Immature natural killer cell (primary cell): ENCODE results near the gene SPI1. TPM values are rescaled to one million over a fixed set of nuclear protein-coding genes. Genes with fewer than 3 reads are reported as not detected.

Experiments used
- DNase-seq, 3 donors: peaks; one replicate each; pipeline ENCODE4 v3.0.0; 2022; ENCODE audit warnings: mixed read lengths in 1 of 3
- H3K27ac Mint-ChIP-seq, 6 donors: one replicate each; pipeline ENCODE4 v1.8.0; 2020; ENCODE audit warnings: mixed read lengths in 6 of 6, mild to moderate bottlenecking in 5 of 6, inconsistent platforms in 4 of 6, moderate library complexity in 3 of 6
- H3K27me3 Mint-ChIP-seq, 3 donors: one replicate each; pipeline ENCODE4 v1.8.0; 2020 to 2021; ENCODE audit warnings: low read depth in 3 of 3, mild to moderate bottlenecking in 3 of 3, mixed read lengths in 3 of 3, moderate library complexity in 3 of 3, inconsistent platforms in 1 of 3
- H3K36me3 Mint-ChIP-seq, 3 donors: one replicate each; pipeline ENCODE4 v1.8.0; 2020; ENCODE audit warnings: mixed read lengths in 3 of 3, inconsistent platforms in 2 of 3, mild to moderate bottlenecking in 2 of 3
- H3K4me1 Mint-ChIP-seq, 2 donors: one replicate each; pipeline ENCODE4 v1.8.0; 2020; ENCODE audit warnings: inconsistent platforms in 2 of 2, mild to moderate bottlenecking in 2 of 2, mixed read lengths in 2 of 2, moderate library complexity in 1 of 2
- H3K4me3 Mint-ChIP-seq, 5 donors: one replicate each; pipeline ENCODE4 v1.8.0; 2020; ENCODE audit warnings: mild to moderate bottlenecking in 5 of 5, mixed read lengths in 5 of 5, inconsistent platforms in 3 of 5, moderate library complexity in 3 of 5
- H3K9me3 Mint-ChIP-seq, 6 donors: one replicate each; pipeline ENCODE4 v1.8.0; 2020; ENCODE audit warnings: mild to moderate bottlenecking in 6 of 6, mixed read lengths in 6 of 6, inconsistent platforms in 4 of 6, moderate library complexity in 3 of 6
- polyA plus RNA-seq, 3 donors: library from polyadenylated mRNA; unstranded; fragments of 300-500 nt; fragmentation: Illumina TruSeq; gene quantifications; one replicate each; pipeline ENCODE4 v1.2.3, GENCODE V29; 2021

The SPI1 gene
- polyA plus RNA-seq, 3 donors from 2014 or later, result 0.95 to 3.6 (median 2.3) TPM

DNA sequence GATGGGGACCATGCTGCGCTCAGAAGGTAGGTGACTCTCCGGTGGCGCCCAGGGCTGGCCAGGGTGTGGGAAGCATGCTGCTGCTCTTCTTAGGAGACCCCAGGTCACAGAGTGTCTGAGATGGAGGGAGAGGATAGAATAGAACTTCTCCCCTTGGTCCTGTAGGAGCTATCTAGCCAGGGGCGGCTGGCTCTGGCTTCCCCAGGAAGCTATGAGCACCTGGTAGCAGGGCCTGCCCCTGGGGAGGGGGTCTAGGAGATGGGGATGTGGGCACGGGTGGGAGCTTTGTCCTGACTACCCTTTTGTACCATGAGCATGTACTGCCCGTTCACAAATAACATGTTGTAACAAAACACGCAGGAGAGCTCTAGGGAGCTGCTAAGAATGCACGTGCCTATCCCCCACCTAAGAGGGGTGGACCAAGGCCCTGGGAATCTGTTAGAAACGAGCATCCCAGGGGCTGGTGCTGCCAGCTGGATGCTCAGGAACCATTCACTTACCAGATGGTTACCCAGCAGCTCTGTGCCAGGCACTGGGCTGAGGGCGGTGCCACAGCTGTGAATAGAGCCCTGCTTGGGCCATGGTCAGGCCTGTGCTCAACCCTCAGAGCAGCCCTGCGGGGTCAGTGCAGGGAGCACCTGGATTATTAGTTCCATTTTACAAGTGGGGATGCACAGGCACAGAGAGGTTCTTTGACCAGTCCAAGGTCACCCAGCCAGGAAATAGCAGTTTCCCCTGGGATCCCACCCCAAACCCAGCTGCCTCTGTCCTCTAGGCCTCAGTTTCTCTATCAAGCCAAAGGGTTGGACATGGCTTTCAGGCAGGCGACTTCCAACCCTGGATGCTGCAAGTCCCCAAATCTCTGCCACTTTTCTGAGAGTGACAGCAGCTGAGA, 32.3 kb upstream of the SPI1 start:
- Mint-ChIP-seq H3K36me3 (peaks cover 0 to 5% (median 5%) of the 10 kb centered on the region in 3 donors), H3K9me3 (no peaks in the 10 kb centered on the region), H3K4me1 (peaks cover 20% of the 10 kb centered on the region in 2 donors), H3K4me3 (peak overlapping the region in 2 of 5 donors; percentile 40 to 59), H3K27ac (peak overlapping the region in 2 of 6 donors; percentile 28 to 55), H3K27me3 (peaks cover 5 to 14% (median 12%) of the 10 kb centered on the region in 3 donors)
- no peak for DNase-seq

DNA sequence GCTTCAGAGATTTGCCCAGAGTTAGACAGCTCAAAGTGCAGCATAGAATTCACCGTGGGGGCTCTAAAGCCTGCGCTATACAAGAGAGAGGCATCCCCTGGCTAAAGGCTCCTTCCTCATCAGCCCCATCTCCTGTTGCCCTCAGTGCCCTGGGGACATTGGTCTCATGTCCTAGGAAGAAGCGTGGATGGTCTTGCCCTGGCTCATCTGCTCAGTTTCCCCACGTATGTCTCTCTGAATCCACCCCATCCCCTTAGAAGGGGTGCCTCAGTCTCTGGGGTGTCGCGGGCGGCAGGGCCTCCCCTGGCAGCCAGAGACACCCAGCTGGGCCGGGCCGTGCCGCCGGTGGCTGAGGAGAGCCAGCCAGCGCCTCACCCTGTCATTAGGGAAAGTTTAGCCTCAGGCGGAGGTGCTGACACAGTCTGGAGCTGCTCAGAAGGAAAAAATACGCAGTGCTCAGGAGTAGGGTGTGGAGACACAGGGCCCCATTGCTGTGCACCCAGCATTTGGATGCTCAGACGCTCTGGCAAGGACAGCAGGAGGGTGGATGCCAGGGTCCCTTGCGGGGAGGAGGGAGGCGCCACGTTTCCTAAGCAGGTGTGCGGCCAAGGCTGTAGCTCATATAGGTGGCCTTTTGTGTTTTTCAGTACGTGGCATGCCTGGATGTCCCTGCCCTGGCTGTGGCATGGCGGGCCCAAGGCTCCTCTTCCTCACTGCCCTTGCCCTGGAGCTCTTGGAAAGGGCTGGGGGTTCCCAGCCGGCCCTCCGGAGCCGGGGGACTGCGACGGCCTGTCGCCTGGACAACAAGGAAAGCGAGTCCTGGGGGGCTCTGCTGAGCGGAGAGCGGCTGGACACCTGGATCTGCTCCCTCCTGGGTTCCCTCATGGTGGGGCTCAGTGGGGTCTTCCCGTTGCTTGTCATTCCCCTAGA, 31.4 kb upstream of the SPI1 start:
- no peak for DNase-seq
- Mint-ChIP-seq H3K36me3 (peaks cover 0 to 5% (median 5%) of the 10 kb centered on the region in 3 donors), H3K4me1 (peaks cover 20% of the 10 kb centered on the region in 2 donors), H3K27me3 (peaks cover 5 to 14% (median 14%) of the 10 kb centered on the region in 3 donors), H3K27ac (peak overlapping the region; percentile 83 to 92 (median 90)), H3K4me3 (peak overlapping the region; percentile 85 to 92 (median 87)), H3K9me3 (no peaks in the 10 kb centered on the region)

DNA sequence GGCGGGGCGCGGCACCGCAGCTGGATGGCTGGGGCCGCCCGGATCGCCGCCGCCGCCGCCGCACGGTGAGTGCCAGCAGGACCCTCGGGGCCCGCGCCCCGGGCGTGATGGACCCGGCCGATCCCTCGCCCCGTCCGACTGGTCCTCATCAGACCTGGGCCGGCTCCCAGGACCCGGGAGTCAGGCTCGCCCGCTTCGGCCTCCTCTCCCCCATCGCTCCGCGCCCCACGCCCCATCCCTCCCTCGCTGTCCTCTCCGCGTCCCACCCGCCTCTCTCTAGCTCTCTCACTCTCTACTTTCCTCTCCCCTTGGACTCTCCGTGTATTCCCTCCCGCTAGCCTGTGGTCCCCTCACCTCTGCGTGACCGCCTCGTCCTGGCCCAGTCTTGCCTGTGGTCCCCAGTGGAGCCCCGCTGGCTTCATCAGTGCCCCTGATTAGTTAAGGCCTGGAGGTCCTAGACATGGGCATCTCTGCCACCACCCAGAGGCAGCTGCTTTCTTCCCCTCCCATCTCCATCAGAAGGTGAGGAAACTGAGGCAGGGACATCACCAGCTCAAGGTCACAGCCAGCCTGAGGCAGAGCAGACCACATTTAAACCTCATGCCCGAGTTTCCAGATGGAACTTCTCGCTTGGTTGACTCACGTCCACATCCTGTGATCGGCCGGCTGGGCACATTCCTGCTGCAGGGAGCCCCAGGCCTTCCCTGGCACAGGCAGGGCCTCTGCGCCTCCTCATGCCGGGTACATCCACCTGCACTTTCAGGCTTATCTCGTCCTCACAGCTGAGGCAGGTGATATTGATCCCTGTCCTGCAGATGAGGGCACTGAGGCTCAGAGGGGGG, 30.5 kb upstream of the SPI1 start:
- peak overlapping the region; percentile 83 to 92 (median 90) for H3K27ac Mint-ChIP-seq
- DNase-seq, result no peak
- H3K4me1 Mint-ChIP-seq, result peaks cover 20% of the 10 kb centered on the region in 2 donors
- peak overlapping the region; percentile 85 to 92 (median 87) for H3K4me3 Mint-ChIP-seq
- H3K27me3 Mint-ChIP-seq, result peaks cover 4 to 14% (median 14%) of the 10 kb centered on the region in 3 donors
- H3K9me3 Mint-ChIP-seq, result no peaks in the 10 kb centered on the region
- H3K36me3 Mint-ChIP-seq, result peaks cover 0 to 1% (median under 1%) of the 10 kb centered on the region in 3 donors

DNA sequence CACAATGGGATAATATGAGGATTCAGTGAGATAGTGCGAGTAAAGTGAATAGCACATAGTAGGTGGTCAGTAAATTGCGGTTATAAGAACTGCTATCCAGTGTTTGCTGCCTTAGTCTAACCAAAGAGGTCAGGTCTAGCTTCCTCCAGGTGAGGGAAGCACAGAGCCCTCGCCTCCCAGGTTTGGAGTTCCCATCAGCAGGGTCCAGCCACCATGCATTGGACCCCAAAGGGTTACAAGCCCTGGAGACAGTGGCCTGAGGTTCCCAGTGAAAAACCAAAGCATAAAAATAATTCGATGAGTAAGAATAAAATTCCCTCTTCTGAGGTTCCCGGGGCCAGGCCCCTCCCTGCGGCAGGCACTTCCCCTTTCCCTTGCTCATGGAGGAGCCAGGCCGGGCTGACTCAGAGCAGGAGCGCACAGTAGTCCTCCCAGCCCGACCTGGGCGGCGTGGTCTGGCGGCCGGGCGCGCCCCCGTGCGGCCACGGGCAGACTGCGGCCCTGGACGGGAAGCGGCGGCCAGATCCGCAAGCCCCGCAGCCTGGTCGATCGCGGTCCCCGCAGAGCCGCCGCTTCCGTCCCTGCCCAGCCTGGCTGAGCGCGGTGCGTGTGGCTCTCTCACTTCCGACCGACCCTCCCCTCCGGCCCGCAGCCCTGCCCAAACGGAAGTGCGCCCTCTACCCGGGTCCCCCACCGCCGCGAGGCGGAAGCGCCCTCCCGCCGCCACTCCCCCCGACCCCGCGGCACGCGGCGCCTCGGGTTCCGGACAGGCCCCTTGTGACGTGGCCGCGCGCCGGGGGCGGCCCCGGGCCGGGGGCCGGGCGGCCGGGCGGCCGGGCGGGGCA, 29.6 kb upstream of the SPI1 start, which contains the start of gene SLC39A13:
TSS of gene SLC39A13 (plus strand) at position 845 of the 845 bp plus-strand sequence. CDS start 1,505 bp downstream, outside the sequence.
- Mint-ChIP-seq H3K9me3 (no peaks in the 10 kb centered on the region), H3K4me3 (peak within 1 kb of the TSS; percentile 85 to 92 (median 87)), H3K4me1 (peaks cover 20% of the 10 kb centered on the region in 2 donors), H3K27ac (peak within 1 kb of the TSS; percentile 90 to 93 (median 92)), H3K27me3 (peaks cover 3 to 14% (median 14%) of the 10 kb centered on the region in 3 donors), H3K36me3 (no peaks in the 10 kb centered on the region)
- DNase-seq, result peak; percentile 96 to 97 (median 96)

DNA sequence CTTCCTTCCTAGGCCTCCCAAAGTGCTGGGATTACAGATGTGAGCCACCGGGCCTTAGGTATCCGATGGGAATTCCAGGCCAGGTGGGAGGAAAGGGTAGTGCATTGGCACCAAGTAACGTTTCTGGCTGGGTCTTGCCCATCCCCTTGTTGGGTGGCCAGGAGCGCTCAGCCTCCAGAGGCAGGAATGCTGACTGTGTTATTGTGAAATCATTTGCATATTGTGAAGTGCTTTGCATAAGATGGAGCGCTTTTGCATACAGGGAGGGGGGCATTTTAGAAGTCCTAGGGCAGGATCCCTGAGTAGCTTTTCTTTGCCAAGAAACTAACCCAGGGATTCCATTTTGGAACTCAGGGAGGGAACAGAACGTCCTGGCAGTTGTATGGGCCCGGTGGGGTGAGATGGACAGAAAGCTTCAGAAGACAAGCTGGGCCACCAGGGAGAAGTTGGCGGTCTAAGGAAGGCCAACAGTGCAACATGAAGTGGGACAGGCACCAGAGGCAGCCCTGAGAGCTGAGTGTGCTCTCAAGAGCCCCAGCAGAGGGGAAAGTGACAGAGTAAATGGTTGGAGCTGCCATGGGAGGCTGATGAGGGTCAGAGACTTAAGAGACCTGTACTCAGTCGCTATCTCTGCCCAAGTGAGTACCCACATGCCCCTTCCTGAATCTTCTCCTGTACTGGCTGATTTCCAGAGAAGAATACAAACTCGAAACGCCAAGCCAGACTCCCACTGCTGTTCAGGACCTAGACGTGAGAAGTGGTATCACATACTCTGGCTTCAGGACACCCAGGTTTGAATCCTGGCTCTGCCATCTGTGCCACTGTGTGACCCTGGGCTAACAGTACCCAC, 28.8 kb upstream of the SPI1 start:
- Mint-ChIP-seq H3K4me1 (peaks cover 20% of the 10 kb centered on the region in 2 donors), H3K36me3 (no peaks in the 10 kb centered on the region), H3K9me3 (no peaks in the 10 kb centered on the region), H3K4me3 (peak overlapping the region; percentile 83 to 89 (median 85)), H3K27me3 (peaks cover 3 to 14% (median 14%) of the 10 kb centered on the region in 3 donors), H3K27ac (peak overlapping the region; percentile 90 to 93 (median 92))
- DNase-seq, result no peak

DNA sequence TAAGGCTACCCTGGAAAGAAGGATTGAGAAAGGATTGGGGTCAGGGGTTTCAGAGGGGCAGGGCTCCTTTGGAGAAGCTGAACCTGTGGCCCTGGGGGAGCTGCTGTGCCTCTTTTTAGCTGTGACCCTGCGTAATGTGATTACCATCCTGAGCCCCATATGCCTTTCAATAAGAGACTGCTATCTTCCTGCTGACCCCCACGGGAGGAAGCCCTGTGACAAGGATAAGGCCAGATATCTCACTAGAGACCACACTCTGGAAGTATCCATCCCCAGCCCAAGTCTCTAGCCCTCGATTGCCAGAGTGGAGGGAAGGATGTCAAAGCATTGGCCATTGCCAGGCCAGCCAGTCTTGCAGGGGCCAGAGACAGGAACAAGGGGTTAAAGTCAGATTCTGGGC, 25.2 kb upstream of the SPI1 start:
- no peak for DNase-seq
- no peaks in the 10 kb centered on the region for H3K36me3 Mint-ChIP-seq
- peaks cover 29 to 30% of the 10 kb centered on the region in 2 donors for H3K4me1 Mint-ChIP-seq
- peak overlapping the region in 1 of 6 donors; percentile 61 for H3K27ac Mint-ChIP-seq
- H3K27me3 Mint-ChIP-seq, result peaks cover 3 to 11% (median 8%) of the 10 kb centered on the region in 3 donors
- no peak overlapping the region for H3K4me3 Mint-ChIP-seq
- no peaks in the 10 kb centered on the region for H3K9me3 Mint-ChIP-seq

DNA sequence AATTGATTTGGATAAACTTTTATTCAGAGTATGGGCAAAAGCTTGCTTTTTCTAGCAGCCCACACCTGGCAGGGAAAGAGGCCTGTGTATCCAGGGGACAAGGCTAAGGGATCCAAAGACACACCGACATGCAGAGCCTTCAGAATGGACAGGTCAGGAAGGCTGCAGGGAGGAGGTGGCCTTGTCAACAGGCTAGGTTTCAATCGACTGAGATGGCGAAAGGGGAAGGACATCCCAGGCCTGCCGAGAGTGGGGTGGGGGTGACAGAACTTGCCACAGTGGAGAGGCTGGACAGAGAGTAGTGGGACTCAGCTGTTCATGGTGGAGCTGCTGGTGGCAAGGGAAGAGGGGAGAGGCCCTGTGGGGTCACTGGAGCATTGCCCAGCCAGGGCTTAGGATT, 24.8 kb upstream of the SPI1 start:
- no peak overlapping the region for H3K4me3 Mint-ChIP-seq
- H3K27me3 Mint-ChIP-seq, result peaks cover under 1 to 8% (median 6%) of the 10 kb centered on the region in 3 donors
- H3K36me3 Mint-ChIP-seq, result no peaks in the 10 kb centered on the region
- peak overlapping the region in 2 of 6 donors; percentile 49 to 61 for H3K27ac Mint-ChIP-seq
- DNase-seq, result no peak
- H3K4me1 Mint-ChIP-seq, result peaks cover 29 to 32% of the 10 kb centered on the region in 2 donors
- H3K9me3 Mint-ChIP-seq, result no peaks in the 10 kb centered on the region

DNA sequence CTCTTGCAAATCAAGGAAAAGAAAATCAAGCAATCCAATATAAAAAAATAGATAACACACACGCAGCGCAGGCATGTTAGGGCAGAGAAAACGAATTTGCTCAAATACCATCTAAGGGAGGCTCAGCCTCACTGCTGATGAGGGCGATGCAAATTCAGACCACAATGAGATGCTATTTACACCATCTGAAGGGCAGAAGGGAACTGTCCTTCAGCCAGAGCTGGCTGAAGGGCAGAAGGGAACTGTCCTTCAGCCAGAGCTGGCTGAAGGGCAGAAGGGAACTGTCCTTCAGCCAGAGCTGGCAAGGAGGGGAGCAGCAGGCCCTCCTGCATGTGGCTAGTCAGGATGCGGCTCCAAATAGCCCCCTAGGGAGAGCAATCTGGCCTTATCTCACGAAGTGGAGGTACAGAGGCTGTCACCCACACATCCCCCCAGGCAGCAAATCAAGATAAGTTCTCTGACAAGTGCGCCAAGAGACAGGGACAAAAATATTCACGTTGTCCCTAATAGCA, 22.5 kb upstream of the SPI1 start:
- no peak for DNase-seq
- H3K9me3 Mint-ChIP-seq, result no peaks in the 10 kb centered on the region
- H3K27ac Mint-ChIP-seq, result peak overlapping the region; percentile 67 to 87 (median 75)
- peaks cover 19 to 25% of the 10 kb centered on the region in 2 donors for H3K4me1 Mint-ChIP-seq
- peaks cover 0 to 2% (median 0%) of the 10 kb centered on the region in 3 donors for H3K27me3 Mint-ChIP-seq
- no peaks in the 10 kb centered on the region for H3K36me3 Mint-ChIP-seq
- peak overlapping the region; percentile 68 to 79 (median 75) for H3K4me3 Mint-ChIP-seq

DNA sequence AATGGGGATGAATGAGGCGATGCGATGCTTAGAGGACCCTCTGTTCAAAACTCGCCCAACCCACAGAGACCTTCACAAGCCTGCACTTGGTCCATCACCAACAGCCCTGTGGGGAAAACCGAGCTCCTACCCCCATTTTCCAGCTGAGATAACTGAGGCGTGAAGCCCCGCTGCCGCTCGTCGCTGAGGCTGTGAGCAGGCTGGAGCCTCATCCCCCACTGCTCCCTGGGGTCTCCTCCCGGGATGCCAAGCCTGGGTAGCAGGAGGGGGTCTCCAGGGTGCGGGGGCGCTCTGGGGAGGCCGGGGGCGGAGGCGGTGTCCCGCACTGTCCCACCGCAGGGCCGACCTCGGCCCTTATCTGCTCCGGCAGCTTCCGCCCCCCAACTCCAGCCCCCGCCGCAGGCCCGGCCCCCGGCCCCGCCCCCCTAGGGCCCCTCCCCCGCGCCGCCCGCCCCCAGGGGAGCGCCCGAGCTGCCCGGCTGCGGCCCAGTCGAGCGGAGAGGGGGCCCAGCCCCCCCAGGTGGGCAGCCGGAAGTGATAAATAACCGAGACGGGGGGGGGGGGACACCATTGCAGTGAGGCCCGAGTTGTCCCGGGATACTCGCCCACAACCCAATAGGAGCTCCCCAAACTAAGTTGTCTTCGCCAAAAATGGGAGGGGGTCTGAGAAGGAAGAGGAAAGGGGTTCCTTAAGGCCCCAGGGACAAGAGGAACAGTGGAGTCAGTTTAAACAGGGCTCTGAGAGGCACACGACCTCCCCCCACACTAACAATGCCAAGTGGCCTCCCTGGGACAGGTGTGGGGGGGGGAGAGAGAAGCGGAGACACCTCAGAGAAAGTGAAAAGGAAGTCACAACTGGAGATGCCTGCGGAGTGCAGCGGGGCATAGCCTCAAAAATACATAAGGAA, 21.8 kb upstream of the SPI1 start:
- peak; percentile 30 to 40 (median 31) for DNase-seq
- H3K27ac Mint-ChIP-seq, result peak overlapping the region; percentile 67 to 87 (median 75)
- H3K9me3 Mint-ChIP-seq, result no peaks in the 10 kb centered on the region
- no peaks in the 10 kb centered on the region for H3K36me3 Mint-ChIP-seq
- peak overlapping the region; percentile 75 to 81 (median 79) for H3K4me3 Mint-ChIP-seq
- peaks cover 26 to 32% of the 10 kb centered on the region in 2 donors for H3K4me1 Mint-ChIP-seq
- H3K27me3 Mint-ChIP-seq, result peaks cover 0 to 3% (median 0%) of the 10 kb centered on the region in 3 donors

DNA sequence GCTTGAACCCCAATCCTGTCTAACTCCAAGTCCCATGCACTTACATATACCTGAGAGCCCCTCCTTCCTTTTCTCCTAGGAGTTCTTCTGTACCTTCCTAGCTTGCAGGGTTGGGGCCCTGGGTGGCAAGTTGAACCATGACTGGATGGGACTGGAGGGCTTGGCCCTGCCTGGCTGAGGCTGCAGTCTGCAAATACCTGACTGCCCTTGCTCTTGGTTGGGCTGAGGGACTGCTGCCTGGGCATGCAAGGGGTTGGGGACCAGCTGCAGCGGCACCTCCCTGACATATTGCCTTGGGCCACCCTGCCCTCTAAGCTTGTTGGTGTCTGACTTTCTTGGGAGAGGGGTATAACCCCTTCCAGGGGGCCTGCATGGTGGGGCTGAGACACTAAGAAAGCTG, 20.2 kb upstream of the SPI1 start:
- Mint-ChIP-seq H3K27me3 (peaks cover 0 to 5% (median 0%) of the 10 kb centered on the region in 3 donors), H3K9me3 (no peaks in the 10 kb centered on the region), H3K36me3 (no peaks in the 10 kb centered on the region), H3K4me3 (peak overlapping the region in 3 of 5 donors; percentile 21 to 63 (median 41)), H3K27ac (peak overlapping the region in 4 of 6 donors; percentile 33 to 75 (median 73)), H3K4me1 (peaks cover 42 to 46% of the 10 kb centered on the region in 2 donors)
- DNase-seq, result no peak
